HG03196 (cell line): ENCODE measurements around the gene MAPK11.

ENCODE experiments used
- ATAC-seq: cut with Tn5 transposase; IDR thresholded peaks from one replicate; pipeline ENCODE4 v1.9.1; 2021; ENCODE audit not compliant: unreplicated experiment

The MAPK11 gene

GRCh38 chr22:50227579-50228215 lies 42.5 kb downstream of the MAPK11 start:
- no peak for ATAC-seq

GRCh38 chr22:50226875-50227165 lies 43.4 kb downstream of the MAPK11 start:
- ATAC-seq = no peak

- ATAC-seq = no peak
These were observed 43.9 kb downstream of the MAPK11 start for GRCh38 chr22:50226063-50226874.

GRCh38 chr22:50225200-50225969 lies 44.8 kb downstream of the MAPK11 start:
- ATAC-seq = no peak

- no peak for ATAC-seq
These were observed 46.1 kb downstream of the MAPK11 start for GRCh38 chr22:50224071-50224470.

- no peak for ATAC-seq
These were observed 47.7 kb downstream of the MAPK11 start for GRCh38 chr22:50222508-50222907.

- ATAC-seq = no peak
These were observed 48.5 kb downstream of the MAPK11 start for GRCh38 chr22:50221410-50222300.

GRCh38 chr22:50220603-50221409 lies 49.4 kb downstream of the MAPK11 start:
- ATAC-seq = no peak

GRCh38 chr22:50219800-50220602 lies 50.2 kb downstream of the MAPK11 start:
- no peak for ATAC-seq

GRCh38 chr22:50218996-50219727 lies 51.0 kb downstream of the MAPK11 start:
- no peak for ATAC-seq

GRCh38 chr22:50218153-50218995 lies 51.8 kb downstream of the MAPK11 start:
- no peak for ATAC-seq

GRCh38 chr22:50217543-50218152 lies 52.5 kb downstream of the MAPK11 start:
- no peak for ATAC-seq

GRCh38 chr22:50216684-50217520 lies 53.3 kb downstream of the MAPK11 start:
- no peak for ATAC-seq

- no peak for ATAC-seq
These were observed 54.0 kb downstream of the MAPK11 start for GRCh38 chr22:50216055-50216683.

GRCh38 chr22:50215297-50216054 lies 54.7 kb downstream of the MAPK11 start:
- no peak for ATAC-seq
